Stimulated activated CD4-positive, alpha-beta T cell treated with anti-CD3 and anti-CD28 coated beads, Interleukin-12 subunit alpha, Interleukin-12 subunit beta, amount 100 ng/mL, for 4 hours (primary cell): ENCODE measurements around the gene PKLR.
A peak's percentile ranks its signal among the peaks of the same experiment; 100 is the strongest.
"Not testable (repeated sequence)": the region's sequence is repeated elsewhere in the genome, so short reads cannot be mapped to it uniquely, and the experiment has no call there.

Experiments used
- DNase-seq: peaks from one replicate; pipeline ENCODE4 v3.0.0-alpha.2; 2020

Gene PKLR

DNA sequence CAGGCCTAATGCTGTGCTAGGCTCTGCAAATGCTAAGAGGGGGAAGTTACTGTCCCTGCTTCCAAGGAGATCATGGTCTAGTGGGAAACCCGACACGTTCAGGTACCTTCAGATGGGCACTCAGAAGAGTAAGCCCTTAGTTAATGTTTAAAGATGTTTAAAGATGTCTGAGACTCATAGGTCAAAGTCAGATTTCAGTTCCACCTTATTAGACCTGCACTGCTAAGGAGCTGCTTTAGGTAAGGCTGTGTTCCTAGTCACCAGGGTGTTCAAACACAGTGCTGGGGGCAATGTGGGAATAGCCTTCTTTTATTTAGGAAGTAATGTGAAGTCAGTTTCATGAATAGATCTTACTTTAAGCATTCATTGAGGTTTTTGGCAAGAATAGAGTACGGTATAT is 15.7 kb upstream of the PKLR start:
- no peak for DNase-seq

- no peak for DNase-seq
Observed at GRCh38 chr1:155313261-155313660, 12.0 kb upstream of the PKLR start.

GRCh38 chr1:155309423-155310021 is 8.3 kb upstream of the PKLR start:
- DNase-seq: no peak

DNA sequence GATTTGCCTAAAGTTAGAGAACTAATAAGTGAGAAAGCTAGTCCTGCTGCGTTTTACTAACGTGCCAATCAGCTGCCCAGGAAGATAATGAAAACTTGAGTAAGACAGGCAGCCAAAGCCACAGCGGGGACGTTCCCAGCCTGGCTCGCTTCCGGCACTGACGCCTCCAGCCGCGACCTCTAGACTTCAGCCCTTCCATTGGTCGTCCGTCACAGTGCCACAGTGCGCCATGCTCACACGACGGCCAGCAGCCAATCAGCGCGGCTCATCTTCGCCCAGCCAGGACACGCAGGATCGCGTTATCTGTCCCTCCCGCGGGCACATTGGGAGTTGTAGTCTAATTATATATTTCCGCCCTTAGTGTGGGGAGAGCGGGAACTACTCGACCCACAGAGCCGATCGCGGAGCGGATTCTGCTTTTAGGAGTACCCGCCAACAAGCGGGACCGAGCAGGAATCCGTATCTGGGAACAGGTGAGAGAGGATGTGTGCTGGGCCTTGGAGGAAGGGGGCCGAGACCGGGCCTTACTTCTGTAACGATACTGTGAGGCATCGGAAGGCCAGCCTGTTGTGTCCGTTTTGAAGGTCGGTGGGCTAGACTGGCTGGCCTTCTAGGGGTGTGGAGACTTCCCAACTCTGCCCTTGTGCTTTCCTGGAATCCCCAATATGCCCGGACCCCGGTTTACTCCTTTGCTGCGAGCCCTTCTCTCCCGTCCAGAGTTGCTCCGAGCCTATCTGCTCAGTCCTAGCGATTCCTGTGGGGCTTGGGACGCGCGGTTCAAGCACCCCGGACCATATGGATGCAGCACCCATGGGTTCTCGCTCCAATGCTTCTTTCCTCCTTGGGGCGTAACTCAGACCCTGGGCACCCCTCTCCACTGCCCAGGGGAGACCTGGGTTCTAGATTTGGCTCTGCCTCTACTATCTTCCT is 7.5 kb upstream of the PKLR start, which contains the start of gene FDPS:
Gene FDPS (plus strand): TSS at position 374 of the 930 bp plus-strand sequence. CDS start 924 bp downstream, outside the sequence.
- DNase-seq: peak; percentile 93

DNA sequence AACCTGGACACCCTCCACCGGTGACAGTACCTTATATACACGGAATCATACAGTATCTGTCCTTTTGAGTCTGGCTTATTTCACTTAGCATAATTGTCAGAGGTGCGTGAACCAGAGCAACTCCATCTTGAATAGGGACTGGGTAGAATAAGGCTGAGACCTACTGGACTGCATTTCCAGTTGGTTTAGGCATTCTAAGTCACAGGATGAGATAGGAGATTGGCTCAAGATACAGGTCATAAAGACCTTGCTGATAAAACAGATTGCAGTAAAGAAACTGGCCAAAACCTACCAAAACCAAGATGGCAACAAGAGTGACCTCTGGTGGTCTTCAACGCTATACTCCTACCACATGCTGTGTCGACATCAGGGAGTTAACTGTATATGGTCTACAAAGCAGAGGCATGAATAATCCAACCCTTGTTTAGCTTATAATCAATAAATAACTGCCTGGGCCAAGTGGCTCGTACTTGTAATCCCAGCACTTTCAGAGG is 6.1 kb upstream of the PKLR start:
- no peak for DNase-seq

DNA sequence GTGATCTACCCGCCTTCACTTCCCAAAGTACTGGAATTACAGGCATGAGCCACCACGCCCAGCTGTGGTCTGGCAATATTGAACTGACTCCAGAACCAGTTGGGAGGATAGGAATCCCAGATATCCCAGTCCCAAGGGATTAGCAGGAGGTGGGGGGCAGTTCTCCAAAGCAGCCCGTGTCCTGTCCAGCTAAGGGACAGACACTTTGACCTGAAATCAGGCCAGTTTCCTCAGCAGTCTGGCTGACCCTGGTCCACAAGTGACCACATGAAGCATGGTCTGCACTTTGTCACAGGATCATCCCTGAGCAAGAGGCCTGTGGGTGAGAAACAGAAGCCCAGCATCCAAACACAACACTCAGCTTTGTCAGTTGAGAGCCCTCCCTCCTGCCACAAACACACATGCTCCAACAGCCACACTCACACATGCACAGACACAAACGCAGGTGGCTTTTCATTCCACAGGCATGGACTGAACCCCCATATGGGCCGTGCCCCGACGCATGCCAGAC is 4.7 kb upstream of the PKLR start:
- no peak for DNase-seq

- no peak for DNase-seq
Observed at GRCh38 chr1:155304558-155305063, 3.4 kb upstream of the PKLR start.

DNA sequence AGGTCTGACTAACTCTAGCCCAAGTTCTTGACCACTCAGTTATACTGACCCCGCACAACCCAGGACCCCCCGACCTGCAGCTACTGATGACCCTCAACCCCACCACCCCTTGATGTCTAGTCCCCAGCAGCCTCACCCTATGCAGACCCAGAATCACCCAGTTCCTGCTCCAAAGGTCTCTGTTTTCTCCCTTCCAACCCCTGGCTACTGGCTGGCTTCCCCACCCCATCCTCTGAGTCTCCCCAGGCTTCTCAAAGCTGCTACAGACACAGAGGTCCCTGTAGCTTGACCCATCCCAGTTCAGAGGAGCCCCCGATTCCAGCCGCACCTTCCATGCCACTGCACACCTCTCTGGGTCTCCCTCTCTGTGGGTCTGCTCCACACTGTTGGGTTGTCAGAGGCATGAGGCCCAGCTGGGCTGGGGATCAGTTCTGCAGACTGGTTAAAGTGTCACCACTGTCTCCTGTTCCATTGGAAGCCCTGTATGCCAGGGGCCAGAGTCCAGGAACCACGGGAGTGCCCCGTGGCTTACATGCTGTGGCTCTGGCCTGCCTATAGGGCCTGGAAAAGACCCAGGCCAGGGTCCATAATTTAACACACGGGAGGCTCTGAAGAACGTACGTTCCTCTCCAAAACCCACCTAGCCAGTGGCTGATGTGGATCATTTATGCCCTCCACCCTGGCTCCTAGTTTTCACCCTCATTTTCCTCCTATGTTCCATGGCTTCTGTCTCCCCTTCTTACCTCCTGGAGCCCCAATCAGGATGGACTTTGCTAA is 497 bp downstream of the PKLR start:
- no peak for DNase-seq

GRCh38 chr1:155300024-155300423 is 1.2 kb downstream of the PKLR start:
- DNase-seq: no peak

- DNase-seq: no peak
Observed at GRCh38 chr1:155297384-155297783, 3.9 kb downstream of the PKLR start.

GRCh38 chr1:155296661-155297060 is 4.6 kb downstream of the PKLR start:
- no peak for DNase-seq

- DNase-seq: no peak
Observed at GRCh38 chr1:155295942-155296267, 5.3 kb downstream of the PKLR start.

- no peak for DNase-seq
Observed at GRCh38 chr1:155295183-155295941, 5.9 kb downstream of the PKLR start.

- DNase-seq: no peak
Observed at GRCh38 chr1:155294520-155295182, 6.6 kb downstream of the PKLR start.

- DNase-seq: no peak
Observed at GRCh38 chr1:155293086-155293749, 8.0 kb downstream of the PKLR start.

- DNase-seq: not testable (repeated sequence)
Observed at GRCh38 chr1:155291006-155291405, 10.2 kb downstream of the PKLR start.

- no peak for DNase-seq
Observed at GRCh38 chr1:155287987-155288543, 13.2 kb downstream of the PKLR start.

DNA sequence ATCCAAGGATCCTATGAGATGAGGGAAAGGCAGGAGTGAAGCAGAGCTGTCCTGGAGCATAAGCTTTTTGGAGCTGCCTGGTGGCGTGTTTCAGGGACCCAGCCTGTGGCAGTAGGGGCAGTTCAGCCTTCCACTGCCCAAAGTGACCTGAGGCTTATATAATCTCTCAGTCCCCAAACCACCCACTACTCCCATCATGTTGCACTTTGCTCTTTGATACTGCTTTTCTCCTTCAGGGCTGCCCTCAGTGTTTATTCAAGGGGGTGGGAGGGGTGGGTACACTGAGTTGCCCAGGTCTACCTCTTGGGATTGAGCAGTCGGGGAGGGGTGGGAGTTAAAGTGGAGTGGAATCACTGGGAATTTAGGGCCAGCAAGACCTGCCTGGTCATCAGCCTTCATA is 14.7 kb downstream of the PKLR start:
- no peak for DNase-seq

DNA sequence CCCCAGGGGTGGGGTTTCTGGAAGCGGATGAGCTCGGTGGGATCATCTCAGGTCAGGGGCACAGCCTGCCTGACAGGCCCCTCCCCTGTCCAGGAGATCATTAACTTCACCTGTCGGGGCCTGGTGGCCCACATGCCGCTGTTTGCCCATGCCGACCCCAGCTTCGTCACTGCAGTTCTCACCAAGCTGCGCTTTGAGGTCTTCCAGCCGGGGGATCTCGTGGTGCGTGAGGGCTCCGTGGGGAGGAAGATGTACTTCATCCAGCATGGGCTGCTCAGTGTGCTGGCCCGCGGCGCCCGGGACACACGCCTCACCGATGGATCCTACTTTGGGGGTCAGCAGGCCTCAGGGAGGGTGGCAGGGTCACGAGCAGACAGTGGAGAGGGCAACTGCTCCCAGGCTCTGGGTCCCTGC is 15.6 kb downstream of the PKLR start:
- DNase-seq: no peak

DNA sequence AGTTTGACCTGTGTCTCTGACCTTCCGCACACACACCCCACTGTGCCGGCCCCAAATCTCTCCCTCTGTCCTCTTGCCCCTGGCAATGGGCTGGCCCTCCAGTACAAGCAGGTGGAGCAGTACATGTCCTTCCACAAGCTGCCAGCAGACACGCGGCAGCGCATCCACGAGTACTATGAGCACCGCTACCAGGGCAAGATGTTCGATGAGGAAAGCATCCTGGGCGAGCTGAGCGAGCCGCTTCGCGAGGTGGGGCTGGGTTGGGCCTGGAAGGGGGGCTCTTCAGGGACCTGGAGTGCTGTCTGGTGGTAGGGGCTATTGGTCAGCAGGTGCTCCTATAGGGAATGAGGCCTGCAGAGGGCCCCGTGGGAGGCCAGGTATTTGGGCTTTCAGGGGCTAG is 16.2 kb downstream of the PKLR start:
- no peak for DNase-seq

DNA sequence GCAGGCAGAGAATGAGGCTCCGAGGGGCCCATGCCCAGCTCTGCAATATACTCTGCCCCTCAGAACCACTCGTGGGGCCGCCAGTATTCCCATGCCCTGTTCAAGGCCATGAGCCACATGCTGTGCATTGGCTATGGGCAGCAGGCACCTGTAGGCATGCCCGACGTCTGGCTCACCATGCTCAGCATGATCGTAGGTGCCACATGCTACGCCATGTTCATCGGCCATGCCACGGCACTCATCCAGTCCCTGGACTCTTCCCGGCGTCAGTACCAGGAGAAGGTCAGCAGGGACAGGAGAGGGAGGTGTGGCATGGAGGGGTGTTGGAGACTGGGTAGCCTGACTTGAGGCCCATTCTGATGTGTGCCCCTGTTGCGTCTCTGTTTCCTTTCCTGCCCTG is 16.8 kb downstream of the PKLR start:
- no peak for DNase-seq
